Measurements from ENCODE around the gene FHIT. TPM values are rescaled to one million over a fixed set of nuclear protein-coding genes. Genes with fewer than 3 reads are reported as not detected.

FHIT gene
- total RNA-seq, 2 experiments from 2014 or later, result 86.0 to 90.6 TPM

- TF ChIP-seq CTCF (IDR thresholded peaks at IDR 0.05), result no peak
- no peaks in the 10 kb centered on the region for H3K27me3 ChIP-seq (ENCODE audit: control insufficient read depth in 1 of 2, insufficient read depth in 2 of 2, low read length in 2 of 2)
- CTCF ChIA-PET, result no interaction called here
- H3K36me3 Mint-ChIP-seq (ENCODE audit: low read depth), result no peaks in the 10 kb centered on the region
- DNase-seq (no peak), ATAC-seq (ENCODE audit: poor library complexity) (no peak)
- POLR2A ChIA-PET, result no interaction called here
- intact Hi-C loops (cut with DNase I, micrococcal nuclease), result no loop called here
- no peak overlapping the region for H3K4me3 ChIP-seq (ENCODE audit: low read length)
- H3K27ac ChIP-seq (ENCODE audit: low read depth in 1 of 2, low read length in 2 of 2), result no peak overlapping the region
- H3K4me1 ChIP-seq (ENCODE audit: insufficient read depth, low read length), result no peaks in the 10 kb centered on the region
- no peaks in the 10 kb centered on the region for H3K9me3 ChIP-seq (ENCODE audit: control insufficient read depth in 1 of 2, insufficient read depth in 1 of 2, low read length in 2 of 2)
- H3K4me3 Mint-ChIP-seq, result no peak overlapping the region
- H3K36me3 ChIP-seq (ENCODE audit: insufficient read depth, low read length), result no peaks in the 10 kb centered on the region
- H3K27ac Mint-ChIP-seq, result no peak overlapping the region
- peaks cover 2% of the 10 kb centered on the region for H3K9me3 Mint-ChIP-seq
- no peaks in the 10 kb centered on the region for H3K27me3 Mint-ChIP-seq
- peaks cover 9% of the 10 kb centered on the region for H3K4me1 Mint-ChIP-seq (ENCODE audit: low read depth)
Observed at GRCh38 chr3:60187343-60187742, 1063.9 kb downstream of the FHIT start.

GRCh38 chr3:60186359-60186758 is 1064.9 kb downstream of the FHIT start:
- no peaks in the 10 kb centered on the region for H3K36me3 ChIP-seq (ENCODE audit: insufficient read depth, low read length)
- TF ChIP-seq CTCF (IDR thresholded peaks at IDR 0.05), result no peak
- H3K27me3 ChIP-seq (ENCODE audit: control insufficient read depth in 1 of 2, insufficient read depth in 2 of 2, low read length in 2 of 2), result no peaks in the 10 kb centered on the region
- H3K4me1 ChIP-seq (ENCODE audit: insufficient read depth, low read length), result no peaks in the 10 kb centered on the region
- no peaks in the 10 kb centered on the region for H3K9me3 ChIP-seq (ENCODE audit: control insufficient read depth in 1 of 2, insufficient read depth in 1 of 2, low read length in 2 of 2)
- Mint-ChIP-seq H3K27me3 (no peaks in the 10 kb centered on the region), H3K4me1 (ENCODE audit: low read depth) (peaks cover 9% of the 10 kb centered on the region), H3K27ac (no peak overlapping the region), H3K36me3 (ENCODE audit: low read depth) (no peaks in the 10 kb centered on the region), H3K4me3 (no peak overlapping the region), H3K9me3 (peaks cover 1% of the 10 kb centered on the region)
- ChIA-PET POLR2A (interaction anchor here (0.6 kb wide), 1 partner anchor 268 kb away, joined by 3 read pairs; no protein-coding TSS in a partner anchor), CTCF (interaction anchor here (1.4 kb wide), 1 partner anchor 16 kb away, joined by 3 read pairs; no protein-coding TSS in a partner anchor)
- DNase-seq, result no peak
- no peak overlapping the region for H3K4me3 ChIP-seq (ENCODE audit: low read length)
- intact Hi-C loops (cut with DNase I, micrococcal nuclease), result no loop called here
- no peak overlapping the region for H3K27ac ChIP-seq (ENCODE audit: low read depth in 1 of 2, low read length in 2 of 2)
- ATAC-seq (ENCODE audit: poor library complexity), result no peak

GRCh38 chr3:60185161-60185560 is 1066.1 kb downstream of the FHIT start:
- Histone ChIP-seq H3K9me3 (ENCODE audit: control insufficient read depth in 1 of 2, insufficient read depth in 1 of 2, low read length in 2 of 2) (no peaks in the 10 kb centered on the region), H3K36me3 (ENCODE audit: insufficient read depth, low read length) (no peaks in the 10 kb centered on the region), H3K27me3 (ENCODE audit: control insufficient read depth in 1 of 2, insufficient read depth in 2 of 2, low read length in 2 of 2) (no peaks in the 10 kb centered on the region), H3K4me3 (ENCODE audit: low read length) (no peak overlapping the region), H3K27ac (ENCODE audit: low read depth in 1 of 2, low read length in 2 of 2) (no peak overlapping the region), H3K4me1 (ENCODE audit: insufficient read depth, low read length) (no peaks in the 10 kb centered on the region)
- H3K4me1 Mint-ChIP-seq (ENCODE audit: low read depth), result peaks cover 9% of the 10 kb centered on the region
- POLR2A ChIA-PET, result no interaction called here
- H3K27ac Mint-ChIP-seq, result no peak overlapping the region
- TF ChIP-seq CTCF (IDR thresholded peaks at IDR 0.05), result no peak
- intact Hi-C loops (cut with DNase I, micrococcal nuclease), result no loop called here
- H3K9me3 Mint-ChIP-seq, result no peaks in the 10 kb centered on the region
- DNase-seq, result no peak
- no peaks in the 10 kb centered on the region for H3K27me3 Mint-ChIP-seq
- no peak for ATAC-seq (ENCODE audit: poor library complexity)
- CTCF ChIA-PET, result interaction anchor here (1.4 kb wide), 1 partner anchor 18 kb away, joined by 3 read pairs; no protein-coding TSS in a partner anchor
- no peaks in the 10 kb centered on the region for H3K36me3 Mint-ChIP-seq (ENCODE audit: low read depth)
- no peak overlapping the region for H3K4me3 Mint-ChIP-seq

Measured in CD4-positive, alpha-beta T cell (primary cell).